NCI-H2081 treated with DMSO at 0.1 percent for 48 hours (cell line): ENCODE measurements around the gene PDE9A.
"Not testable (repeated sequence)": the region's sequence is repeated elsewhere in the genome, so short reads cannot be mapped to it uniquely, and the experiment has no call there.

ENCODE experiments used
- DNase-seq: peaks from one replicate; lab custom pipeline; 2025; lab: John Stamatoyannopoulos, UW

The PDE9A gene

DNA sequence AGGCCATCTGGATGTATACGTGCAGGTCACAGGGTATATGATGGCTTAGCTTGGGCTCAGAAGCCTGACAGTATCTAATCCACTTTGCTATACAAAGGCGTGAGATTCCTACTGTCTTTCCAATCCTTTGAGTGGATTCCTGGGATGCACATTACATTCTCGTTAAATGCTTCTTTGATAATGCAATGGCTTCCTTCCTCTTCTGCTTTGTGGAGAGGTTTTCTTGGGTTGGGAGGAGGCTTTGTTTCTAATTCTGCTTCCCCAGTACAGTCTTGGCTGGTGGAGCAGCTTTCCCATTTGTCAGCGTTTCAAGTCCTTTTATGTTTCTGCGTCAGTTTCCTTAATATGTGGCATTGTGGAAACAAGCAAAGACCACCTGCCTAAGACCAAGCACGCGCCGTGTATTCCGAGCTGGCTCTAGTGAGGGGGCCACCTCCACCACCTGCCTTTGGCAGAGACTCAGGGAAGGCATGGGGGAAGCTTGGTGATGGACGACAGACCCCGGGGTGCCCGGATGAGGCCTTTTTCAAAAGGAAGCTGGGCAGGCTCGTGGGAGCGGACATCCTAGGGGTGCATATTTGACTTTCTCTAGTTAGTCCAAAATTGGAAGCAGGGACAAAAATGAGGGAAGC lies 153.2 kb downstream of the PDE9A start:
- DNase-seq: no peak

DNA sequence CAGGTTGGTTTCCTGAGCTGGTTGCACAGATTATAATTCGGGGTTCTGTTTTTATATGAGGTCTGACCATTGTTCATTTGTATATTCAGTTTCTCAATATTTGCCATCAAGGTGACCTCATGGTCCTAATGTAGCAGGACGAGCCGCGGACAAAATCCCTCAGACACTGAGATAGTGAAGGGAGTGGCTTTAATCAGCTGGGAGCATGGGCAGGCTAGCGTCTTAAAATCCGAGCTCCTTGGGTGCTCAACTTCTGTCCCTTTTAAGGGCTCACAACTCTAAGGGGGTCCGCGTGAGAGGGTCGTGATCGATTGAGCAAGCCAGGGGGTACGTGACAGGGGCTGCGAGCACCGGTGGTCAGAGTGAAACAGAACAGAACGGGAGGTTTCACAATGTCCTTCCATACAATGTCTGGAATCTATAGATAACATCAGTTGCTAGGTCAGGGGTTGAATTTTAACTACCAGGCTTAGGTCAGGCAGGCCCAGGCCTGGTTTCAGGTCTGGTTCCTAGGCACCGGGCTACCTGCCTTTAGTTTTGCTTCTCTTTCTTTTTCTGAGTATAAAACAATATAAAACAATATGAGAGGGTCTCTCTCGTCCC lies 154.0 kb downstream of the PDE9A start:
- DNase-seq: not testable (repeated sequence)

DNA sequence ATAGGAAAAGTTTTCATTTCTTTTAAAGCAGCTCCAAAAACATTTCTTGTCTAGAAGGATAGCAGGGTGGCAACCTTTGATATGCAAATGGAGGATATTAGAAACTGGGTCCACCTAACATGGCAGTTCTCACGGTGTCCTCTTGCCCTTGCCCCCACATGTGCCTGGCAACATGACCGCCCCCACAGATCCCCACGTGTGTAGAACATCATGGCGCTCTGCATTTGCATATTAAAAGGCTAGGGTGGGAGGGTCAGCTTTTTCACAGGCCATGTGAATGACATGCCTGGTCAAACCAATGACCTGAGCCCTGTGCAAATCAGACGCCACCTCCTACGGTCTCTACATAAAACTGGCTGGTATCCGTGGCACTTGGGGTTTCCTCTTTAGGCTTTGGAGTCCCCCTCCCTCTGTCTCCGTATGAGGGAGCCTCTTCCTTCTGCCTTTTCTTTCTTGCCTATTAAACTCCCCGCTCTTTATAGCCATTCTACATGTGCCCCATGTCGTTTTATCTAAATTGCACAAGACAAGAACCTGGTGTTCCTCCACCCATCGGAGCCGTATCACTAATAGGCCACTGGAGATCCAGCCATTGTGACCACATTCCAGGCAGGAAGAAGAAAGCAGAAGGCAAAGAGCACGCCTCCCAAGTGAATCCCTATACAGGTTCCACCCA lies 154.7 kb downstream of the PDE9A start:
- DNase-seq: no peak

DNA sequence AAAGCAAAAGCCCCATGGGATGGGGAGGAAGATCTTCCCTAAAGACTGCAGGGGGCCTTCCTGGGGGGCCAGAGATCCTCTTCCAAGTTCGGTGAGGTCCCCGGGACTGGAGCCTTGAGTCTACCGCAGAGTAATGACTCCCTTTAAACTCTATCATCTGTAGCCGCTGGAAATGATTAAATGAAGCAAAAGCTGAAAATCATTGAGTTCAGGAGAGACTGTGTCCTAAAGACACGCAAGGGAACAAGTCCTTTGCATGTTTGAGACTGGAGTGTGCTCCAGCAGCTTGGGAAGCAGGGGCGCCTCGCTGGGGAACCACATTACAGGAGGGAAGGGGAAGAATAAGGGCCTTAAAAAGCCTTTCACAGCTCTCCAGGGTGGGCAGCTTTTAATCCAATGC lies 155.8 kb downstream of the PDE9A start:
- no peak for DNase-seq

DNA sequence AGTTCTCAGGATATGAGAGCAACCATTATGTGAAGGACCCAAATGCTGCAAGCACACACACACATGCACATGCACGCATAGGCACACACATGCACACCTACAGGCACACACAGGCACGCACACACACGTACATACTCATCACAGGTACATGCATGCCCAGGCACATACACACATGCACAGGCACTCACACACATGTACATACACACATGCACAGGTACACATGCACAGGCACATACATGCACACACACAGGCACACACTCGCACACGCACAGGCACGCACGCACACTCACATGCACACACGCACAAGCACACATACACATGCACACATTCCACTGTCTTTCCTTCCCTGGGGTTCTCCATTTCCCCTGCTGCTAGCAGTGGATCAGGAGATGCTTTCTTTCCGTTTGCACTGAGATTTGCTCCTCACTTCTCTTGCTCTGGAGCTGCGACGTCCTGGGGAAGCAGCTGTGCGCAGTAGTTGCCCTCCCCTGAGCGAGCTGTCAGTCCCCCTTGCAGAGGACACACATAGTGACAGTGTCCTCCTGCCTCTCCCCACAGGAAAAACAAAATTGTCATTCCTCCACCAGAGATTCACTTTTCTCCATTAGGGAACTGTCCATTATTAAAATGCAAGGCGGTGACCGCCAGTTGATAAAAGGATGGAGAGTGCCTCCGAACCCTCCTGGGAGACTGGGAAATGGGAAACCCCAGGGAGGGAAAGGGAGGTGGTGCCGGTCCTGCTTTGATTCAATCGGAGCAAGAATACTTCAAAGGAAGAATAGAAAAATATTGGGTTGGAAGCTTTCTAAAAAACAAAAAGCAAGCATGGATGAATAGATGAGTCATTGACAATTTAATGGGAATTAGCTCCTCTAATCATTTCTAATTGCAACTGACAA lies 156.4 kb downstream of the PDE9A start:
- DNase-seq: no peak

DNA sequence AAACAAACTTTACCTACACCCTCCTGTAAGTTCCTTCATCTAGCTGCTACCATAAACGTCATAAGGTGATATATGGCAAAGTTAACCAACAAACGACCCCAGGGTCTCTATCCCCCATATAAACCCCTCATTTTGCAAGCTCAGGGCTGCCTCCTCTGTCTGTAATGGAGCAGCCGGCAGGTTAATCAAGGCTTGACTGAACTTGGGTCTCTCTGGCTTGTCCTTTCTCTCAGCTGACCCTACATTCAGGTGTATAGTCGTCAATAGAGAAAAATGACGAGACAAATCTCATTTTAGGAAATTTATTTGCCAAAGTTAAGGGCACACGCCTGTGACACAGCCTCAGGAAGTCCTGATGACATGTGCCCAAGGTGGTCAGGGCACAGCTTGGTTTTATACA lies 158.5 kb downstream of the PDE9A start:
- no peak for DNase-seq

DNA sequence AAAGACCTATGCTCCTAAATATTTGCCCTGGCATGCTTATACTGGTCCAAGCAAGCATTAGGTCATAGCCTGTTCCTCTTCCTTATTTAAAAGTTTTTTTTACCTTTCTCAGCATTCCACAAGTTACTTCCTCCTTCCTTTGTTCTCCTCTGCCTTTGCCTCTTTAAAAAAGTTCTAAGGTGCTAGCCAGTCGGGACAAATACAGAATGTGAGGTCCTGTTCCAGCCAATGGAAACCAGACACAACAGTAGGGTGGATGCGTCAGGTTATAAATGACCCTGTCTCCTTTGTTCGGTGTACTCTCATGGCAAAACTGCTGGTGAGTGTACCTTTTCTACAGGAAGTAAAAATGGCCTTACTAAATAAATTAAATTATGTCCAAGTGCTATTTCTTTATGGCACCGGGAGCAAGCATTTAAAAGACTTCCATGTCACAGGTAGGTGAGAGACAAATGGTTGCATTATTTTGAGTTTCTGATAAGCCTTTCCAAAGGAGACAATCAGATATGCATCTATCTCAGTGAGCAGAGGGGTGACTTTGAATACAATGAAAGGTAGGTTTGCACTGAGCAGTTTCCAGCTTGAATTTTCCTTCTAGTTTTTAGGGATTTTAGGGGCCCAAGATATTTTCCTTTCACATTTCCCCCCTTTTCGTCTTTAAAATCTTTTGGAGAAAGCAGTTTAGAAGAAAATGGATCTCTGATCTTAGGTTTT lies 159.3 kb downstream of the PDE9A start:
- not testable (repeated sequence) for DNase-seq

DNA sequence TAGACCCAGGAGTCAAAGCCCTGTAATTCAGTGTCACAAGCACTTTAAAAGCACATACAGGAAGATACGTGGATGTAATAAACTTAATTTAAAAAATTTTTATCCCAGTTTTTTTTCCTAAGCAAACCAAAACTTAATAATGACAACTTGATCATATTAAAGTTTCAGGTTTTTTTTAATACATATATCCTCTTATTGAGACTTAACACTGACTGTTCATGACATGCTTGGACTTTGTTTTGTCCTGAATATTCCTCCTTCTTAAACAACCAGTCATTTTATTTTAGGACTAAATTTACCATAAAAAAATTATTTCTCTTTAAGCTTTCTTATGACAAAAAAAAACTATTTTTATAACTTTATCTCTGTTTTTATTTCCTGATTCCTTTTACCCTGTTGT lies 161.8 kb downstream of the PDE9A start:
- no peak for DNase-seq

DNA sequence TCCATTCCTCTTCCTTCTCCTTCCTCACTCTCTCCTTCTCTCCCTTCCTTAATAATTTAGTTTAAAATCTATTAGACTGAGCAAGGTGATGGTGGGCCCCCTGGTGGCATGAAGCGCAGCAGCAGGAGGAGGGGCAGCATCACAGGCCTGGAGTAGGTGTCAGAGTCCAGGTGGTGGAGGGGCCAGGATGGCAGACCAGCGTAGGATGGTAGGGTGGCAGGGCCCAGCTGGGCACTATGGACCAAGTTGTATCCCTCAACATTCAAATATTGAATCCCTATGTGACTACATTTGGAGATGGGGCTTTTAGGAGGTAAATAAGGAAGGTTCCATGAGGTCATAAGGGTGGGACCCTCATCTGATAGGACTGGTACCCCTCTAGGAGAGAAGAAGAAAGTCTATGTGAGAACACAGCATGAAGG lies 164.9 kb downstream of the PDE9A start:
- no peak for DNase-seq

DNA sequence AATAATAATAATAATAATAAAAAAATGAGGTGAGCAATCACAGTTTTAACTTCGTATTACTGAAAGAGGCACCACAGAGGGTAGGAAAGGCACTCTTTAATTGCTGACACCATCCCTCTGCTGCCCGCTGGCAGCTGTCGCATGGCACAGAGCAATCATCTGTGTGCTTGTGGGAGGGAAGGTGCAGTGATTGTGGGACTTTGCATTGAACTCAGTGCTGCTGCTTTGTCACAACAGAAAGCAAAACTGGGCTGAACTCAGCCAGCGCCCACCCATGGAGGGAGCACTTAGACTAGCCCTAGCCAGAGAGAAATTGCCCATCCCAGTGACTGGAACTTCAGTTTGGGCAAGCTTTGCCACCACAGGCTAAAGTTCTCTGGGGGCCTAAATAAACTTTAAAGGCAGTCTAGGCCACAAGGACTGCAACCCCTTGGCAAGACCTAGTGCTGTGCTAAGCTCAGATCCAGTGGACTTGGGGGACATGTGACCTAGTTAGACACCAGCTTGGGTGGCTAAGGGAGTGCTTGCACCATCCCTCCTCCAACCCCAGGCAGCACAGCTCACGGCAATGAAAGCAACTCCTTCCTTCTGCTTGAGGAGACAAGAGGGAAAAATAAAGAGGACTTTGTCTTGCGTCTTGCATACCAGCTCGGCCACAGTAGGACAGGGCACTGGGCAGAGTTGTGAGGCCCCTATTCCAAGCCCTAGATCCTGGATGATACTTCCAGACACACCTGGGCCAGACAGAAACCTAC lies 166.6 kb downstream of the PDE9A start:
- DNase-seq: no peak

DNA sequence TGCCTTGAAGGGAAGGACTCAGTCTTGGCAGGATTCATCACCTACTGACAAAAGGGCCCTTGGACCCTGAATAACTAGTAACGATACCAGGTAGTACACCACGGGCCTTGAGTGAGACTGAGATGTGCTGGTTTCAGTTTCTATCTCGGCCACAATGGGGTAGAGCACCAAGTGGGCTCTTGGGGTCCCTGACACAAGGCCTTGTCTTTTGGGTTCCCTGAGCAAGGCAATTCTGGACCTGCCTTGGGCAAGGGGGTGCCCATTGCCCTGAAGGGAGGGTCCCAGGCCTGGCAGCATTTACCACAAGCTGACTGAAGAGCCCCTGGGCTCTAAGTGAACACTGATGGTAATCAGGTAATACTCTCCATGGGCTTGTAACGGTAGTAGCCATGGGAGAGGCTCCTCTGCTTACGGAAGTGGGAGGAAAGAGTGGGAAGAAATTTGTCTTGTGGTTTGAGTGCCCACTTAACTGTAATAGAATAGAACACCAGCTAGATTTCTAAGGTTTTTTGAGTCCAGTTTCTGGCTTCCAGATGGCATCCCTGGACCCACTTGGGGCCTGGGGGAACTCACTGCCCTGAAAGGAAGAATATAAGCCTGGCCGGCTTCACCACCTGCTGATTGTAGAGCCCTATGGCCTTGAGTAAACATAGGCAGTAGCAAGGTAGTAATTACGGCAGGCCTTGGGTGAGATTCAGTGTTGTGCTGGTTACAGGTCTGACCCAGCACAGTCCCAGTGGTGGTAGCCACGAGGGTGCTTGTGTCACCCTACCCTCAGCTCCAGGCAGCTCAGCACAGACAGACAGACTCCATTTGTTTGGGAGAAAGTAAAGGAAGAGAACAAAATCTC lies 167.4 kb downstream of the PDE9A start:
- DNase-seq: no peak
